WI38 (cell line): ENCODE results near the gene OSBP2.
A peak's percentile ranks its signal among the peaks of the same experiment; 100 is the strongest.

Source experiments
- H3K4me3 ChIP-seq: 2 replicates; pipeline ENCODE4 v1.5.1; 2011; ENCODE audit warnings: low read depth, mild to moderate bottlenecking, control low read depth, low read length
- TF ChIP-seq, protein P1 (sequence below): IDR thresholded peaks from 2 replicates; pipeline ENCODE4 v1.5.1; 2012; ENCODE audit warnings: low read depth, mild to moderate bottlenecking, control low read depth, low read length

Gene OSBP2

DNA sequence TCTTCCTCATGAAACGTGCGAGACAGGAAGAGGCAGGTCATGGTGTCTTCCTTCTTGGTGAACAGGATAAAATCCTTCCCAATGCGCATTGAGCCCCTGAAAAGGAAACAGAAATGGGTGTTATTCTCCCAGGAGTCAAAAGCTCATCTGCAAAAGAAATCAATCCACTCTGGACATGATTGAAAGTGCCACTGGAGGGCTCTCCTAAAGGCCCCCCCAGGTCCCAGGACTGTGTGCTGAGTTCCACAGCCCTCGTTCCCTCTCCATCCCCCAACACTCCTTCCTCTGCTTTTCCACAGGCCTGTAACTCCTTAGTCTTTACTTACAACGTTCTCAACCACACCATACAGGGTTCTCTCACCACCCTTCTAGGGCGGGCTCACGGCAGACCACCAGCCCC lies 251.7 kb downstream of the OSBP2 start:
- TF ChIP-seq, protein P1, sequence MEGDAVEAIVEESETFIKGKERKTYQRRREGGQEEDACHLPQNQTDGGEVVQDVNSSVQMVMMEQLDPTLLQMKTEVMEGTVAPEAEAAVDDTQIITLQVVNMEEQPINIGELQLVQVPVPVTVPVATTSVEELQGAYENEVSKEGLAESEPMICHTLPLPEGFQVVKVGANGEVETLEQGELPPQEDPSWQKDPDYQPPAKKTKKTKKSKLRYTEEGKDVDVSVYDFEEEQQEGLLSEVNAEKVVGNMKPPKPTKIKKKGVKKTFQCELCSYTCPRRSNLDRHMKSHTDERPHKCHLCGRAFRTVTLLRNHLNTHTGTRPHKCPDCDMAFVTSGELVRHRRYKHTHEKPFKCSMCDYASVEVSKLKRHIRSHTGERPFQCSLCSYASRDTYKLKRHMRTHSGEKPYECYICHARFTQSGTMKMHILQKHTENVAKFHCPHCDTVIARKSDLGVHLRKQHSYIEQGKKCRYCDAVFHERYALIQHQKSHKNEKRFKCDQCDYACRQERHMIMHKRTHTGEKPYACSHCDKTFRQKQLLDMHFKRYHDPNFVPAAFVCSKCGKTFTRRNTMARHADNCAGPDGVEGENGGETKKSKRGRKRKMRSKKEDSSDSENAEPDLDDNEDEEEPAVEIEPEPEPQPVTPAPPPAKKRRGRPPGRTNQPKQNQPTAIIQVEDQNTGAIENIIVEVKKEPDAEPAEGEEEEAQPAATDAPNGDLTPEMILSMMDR: no peak
- no peak overlapping the region for H3K4me3 ChIP-seq

DNA sequence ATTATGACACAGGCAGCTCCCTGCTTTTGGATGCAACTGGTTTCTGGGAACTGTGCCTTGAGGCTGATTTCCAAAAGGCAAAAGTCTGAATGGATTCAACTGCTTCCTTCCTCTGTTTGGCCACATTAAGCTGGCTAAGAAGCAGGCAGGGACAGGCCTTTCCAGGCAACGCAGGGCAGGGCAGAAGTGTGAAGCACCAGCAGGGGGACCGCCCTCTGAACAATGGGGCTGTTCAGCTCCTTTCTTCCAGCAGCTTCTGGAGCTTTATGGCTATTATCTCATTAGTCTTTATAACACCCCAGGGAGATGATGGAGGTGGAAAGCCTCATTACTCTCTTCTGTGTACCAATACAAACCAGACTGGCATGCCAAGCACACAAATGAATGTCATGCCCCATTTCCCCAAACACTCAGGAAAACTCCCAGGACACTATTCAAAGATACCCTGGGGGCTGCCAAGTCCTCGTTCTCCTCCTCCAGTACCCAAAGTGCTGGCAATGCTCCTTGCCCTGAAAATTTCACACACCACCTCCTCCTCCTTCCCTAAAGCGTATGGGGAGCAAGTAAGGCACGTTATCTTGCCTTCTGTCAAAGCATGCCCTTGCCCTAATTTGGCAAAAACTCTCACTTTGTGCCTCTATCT lies 252.6 kb downstream of the OSBP2 start:
- no peak overlapping the region for H3K4me3 ChIP-seq
- TF ChIP-seq, protein P1: no peak; the same call in 1 of the 2 replicates

DNA sequence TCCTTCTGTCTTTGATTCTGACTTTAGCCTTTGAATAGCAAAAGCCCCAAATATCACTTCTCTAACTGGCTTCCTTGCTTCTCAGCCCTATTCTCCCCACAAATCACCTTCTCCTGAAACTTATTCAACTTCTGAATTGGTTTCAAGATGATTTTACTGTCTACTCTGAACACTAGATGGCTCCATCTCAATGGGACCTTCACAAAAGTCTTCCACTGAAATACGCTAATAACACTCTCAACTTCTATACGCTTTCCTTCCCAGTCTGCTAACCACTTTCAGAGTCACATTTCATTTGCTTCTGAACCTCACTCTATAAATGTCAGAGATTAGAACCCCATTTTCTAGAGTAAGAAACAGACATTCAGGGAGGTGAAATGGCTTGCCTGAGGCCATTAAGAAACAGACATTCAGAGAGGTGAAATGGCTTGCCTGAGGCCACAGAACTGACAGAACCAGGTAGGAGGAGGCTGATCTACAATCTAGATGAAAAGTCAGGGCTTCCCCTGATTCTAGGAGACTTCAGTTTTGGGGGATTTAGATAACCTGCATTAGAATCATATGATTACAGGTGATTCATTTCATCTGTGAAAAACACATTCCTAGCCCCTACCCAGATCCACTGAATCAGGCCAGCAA lies 253.3 kb downstream of the OSBP2 start:
- H3K4me3 ChIP-seq: no peak overlapping the region
- TF ChIP-seq, protein P1: peak; percentile 37; the same call in 1 of the 2 replicates

DNA sequence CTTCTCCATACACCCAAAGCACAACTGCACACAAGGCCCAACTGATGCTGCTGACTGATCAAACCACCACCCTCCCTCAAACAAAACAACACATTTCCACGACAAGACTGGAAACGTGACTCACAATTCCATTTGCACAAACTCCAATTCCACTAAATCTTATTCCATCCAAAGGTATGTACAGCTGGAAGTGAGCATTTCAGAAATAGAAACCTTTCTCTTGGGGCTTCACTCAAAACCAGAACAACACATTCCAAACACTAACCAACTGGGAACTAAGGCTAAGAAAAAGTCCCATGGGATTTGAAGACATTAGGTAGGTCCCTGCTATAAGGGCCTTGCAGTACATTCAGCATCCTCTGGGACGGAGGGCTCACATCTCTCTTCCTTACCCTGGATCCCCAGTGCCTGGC lies 254.3 kb downstream of the OSBP2 start:
- TF ChIP-seq, protein P1: no peak

DNA sequence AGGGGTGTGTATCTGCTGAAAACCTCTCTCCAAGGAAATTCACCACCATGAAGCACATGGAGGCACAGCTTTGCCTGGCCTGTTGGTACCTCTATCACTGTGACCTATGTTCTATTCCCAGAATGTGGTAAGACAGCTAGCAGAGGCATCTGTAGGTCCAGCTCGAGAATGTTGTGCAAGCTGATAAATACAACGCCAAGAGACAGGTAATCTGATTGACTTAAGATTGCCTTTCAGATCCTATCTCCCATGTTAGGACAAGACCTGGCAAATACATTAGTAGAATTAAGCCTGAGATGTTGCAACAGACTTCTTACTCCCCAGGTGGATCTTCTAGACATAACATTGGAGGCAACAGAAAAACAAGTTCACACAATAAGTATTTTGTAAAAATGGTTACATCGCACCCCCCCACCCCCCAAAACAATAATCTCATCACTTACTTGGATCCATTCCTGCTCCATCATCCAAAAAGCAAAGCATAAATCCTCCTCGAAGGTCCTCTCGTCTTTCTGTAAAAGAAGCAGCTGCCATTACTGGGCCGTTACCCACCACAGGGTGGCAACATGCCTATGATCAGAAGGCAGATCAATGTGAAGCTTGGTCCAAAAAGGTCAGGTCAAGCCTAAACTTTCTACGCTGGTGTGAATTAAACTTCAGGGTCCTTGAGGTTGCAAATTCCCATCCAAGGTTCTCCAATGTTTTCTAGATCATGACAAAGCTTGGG lies 255.4 kb downstream of the OSBP2 start:
- TF ChIP-seq, protein P1: no peak
- no peak overlapping the region for H3K4me3 ChIP-seq

More for the DNA sequence above, 254.3 kb downstream of the OSBP2 start:
- no peak overlapping the region for H3K4me3 ChIP-seq

DNA sequence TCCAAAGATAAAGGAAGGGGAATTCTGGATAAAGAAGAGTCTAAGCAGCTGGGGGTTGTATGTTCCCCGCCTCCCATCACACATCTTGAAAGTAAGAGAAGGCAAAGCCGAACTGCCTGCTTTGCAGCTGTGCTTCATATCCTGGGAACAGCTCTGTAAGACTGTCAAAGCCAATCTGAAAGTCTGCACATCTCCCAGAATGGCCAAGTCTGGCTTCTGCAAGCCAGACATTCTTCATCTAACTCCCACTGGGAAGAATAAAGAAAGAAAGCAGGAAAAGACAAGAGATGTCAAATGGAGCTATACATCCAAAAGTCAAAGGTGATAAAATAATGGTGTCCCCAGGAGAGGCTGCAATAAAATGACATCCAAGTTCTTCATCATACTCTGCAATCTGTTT lies 258.5 kb downstream of the OSBP2 start:
- H3K4me3 ChIP-seq: no peak overlapping the region
- TF ChIP-seq, protein P1: no peak

DNA sequence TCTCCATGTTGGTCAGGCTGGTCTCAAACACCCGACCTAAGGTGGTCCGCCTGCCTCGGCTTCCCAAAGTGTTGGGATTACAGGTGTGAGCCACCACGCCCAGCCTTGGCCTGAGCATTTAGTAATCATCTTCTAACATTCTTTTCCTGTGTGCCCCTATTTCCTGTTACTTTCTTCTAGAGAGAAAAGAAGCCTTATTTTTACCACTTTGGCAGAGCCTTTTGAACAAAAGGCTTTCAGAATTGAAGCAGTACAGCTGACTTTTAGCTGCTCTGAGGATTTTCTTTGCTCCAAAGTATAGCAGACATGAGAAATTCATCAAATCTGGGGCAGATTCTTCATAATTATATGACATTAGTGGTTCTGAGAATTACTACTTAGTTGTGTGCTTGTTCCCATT lies 260.5 kb downstream of the OSBP2 start:
- TF ChIP-seq, protein P1: no peak
- no peak overlapping the region for H3K4me3 ChIP-seq
